A549 (cell line): ENCODE results near the gene KCNB1. TPM values are rescaled to one million over a fixed set of nuclear protein-coding genes. Genes with fewer than 3 reads are reported as not detected.

Experiments used
- ATAC-seq, 2 experiments: fragments of 200-7000 bp in 1 of 2; fragments of >200 bp in 1 of 2; cut with Nextera tagmentation in 1 of 2; cut with Tn5 transposase in 1 of 2; 3 replicates each; pipeline versions ENCODE4 v1.8.0 to v1.9.1; 2018 to 2020; ENCODE audit warnings: mild to moderate bottlenecking in 1 of 2, moderate library complexity in 1 of 2
- CTCF ChIA-PET: fragments of 300-600 bp; sonication (Branson Sonifier 250); formaldehyde crosslinking; extraction: SDS; loops from one replicate; lab custom pipeline; 2021; ENCODE audit warnings: antibody characterized with exemption, inconsistent platforms; lab: Yijun Ruan, JAX
- POLR2A ChIA-PET: fragments of 350-600 bp; formaldehyde crosslinking; extraction: SDS; loops from one replicate; lab custom pipeline; 2021; ENCODE audit warnings: antibody characterized with exemption, inconsistent platforms; lab: Yijun Ruan, JAX
- DNase-seq, 2 experiments: peaks; one replicate each; pipeline versions ENCODE4 v3.0.0 to v3.0.0-alpha.2; 2011 to 2016; ENCODE audit warnings: low read depth in 1 of 2, low spot score in 1 of 2
- FAIRE-seq: peaks from 2 replicates; lab custom pipeline; 2011; peaks lifted over from hg19 to GRCh38; lab: Jason Lieb, UNC
- H3K27ac ChIP-seq, 2 experiments: fragments of >200 bp; sonication (Bioruptor Twin); formaldehyde crosslinking; 3 replicates each; pipeline ENCODE4 v1.5.1; 2016 to 2017
- H3K4me1 ChIP-seq: fragments of >200 bp; sonication (Bioruptor Twin); formaldehyde crosslinking; 3 replicates; pipeline ENCODE4 v1.6.1; 2016
- H3K4me2 ChIP-seq: fragments of >200 bp; sonication (Bioruptor Twin); formaldehyde crosslinking; 3 replicates; pipeline ENCODE4 v1.6.1; 2016
- H3K4me3 ChIP-seq: fragments of >200 bp; sonication (Bioruptor Twin); formaldehyde crosslinking; 3 replicates; pipeline ENCODE4 v1.5.1; 2016
- H3K9me3 ChIP-seq: fragments of >200 bp; sonication (Bioruptor Twin); formaldehyde crosslinking; 3 replicates; pipeline ENCODE4 v1.6.1; 2016
- ATOH8 ChIP-seq: fragments of 250-450 bp; sonication (Bioruptor Pico); IDR thresholded peaks from 2 replicates; pipeline ENCODE4 v1.5.0; 2020; ENCODE audit warnings: low read depth, mild to moderate bottlenecking, moderate library complexity
- BCL3 ChIP-seq: fragments of >200 bp; sonication (Bioruptor Twin); formaldehyde crosslinking; IDR thresholded peaks from 3 replicates; pipeline ENCODE4 v1.6.1; 2016
- CBX2 ChIP-seq: fragments of 200-600 bp; sonication (generic); IDR thresholded peaks from 2 replicates; pipeline ENCODE4 v1.6.1; 2016; ENCODE audit warnings: low read depth, mild to moderate bottlenecking, borderline replicate concordance
- CBX8 ChIP-seq: fragments of 200-600 bp; sonication (generic); IDR thresholded peaks from 2 replicates; pipeline ENCODE4 v1.6.1; 2016
- CHD2 ChIP-seq: fragments of 150-350 bp; IDR thresholded peaks from 2 replicates; pipeline ENCODE4 v1.6.1; 2014; ENCODE audit warnings: low read length; ENCODE audit not compliant: partially characterized antibody
- ESRRA ChIP-seq: fragments of 150-350 bp; IDR thresholded peaks from 2 replicates; pipeline ENCODE4 v1.6.1; 2014; ENCODE audit warnings: mild to moderate bottlenecking, low read length, borderline replicate concordance
- FOSB ChIP-seq: fragments of 250-450 bp; sonication (Bioruptor Pico); IDR thresholded peaks from 2 replicates; pipeline ENCODE4 v1.5.0; 2020; ENCODE audit warnings: mild to moderate bottlenecking, moderate library complexity
- FOXS1 ChIP-seq: fragments of 250-450 bp; sonication (Bioruptor Pico); IDR thresholded peaks from 2 replicates; pipeline ENCODE4 v1.5.0; 2020; ENCODE audit warnings: mild to moderate bottlenecking, moderate library complexity
- HDAC2 ChIP-seq: fragments of 200-600 bp; sonication (generic); IDR thresholded peaks from 2 replicates; pipeline ENCODE4 v1.6.1; 2016
- HMGXB4 ChIP-seq: fragments of 250-450 bp; sonication (Bioruptor Pico); IDR thresholded peaks from 2 replicates; pipeline ENCODE4 v1.5.0; 2021; ENCODE audit warnings: mild to moderate bottlenecking, moderate library complexity, borderline replicate concordance
- MAX ChIP-seq: IDR thresholded peaks from 2 replicates; pipeline ENCODE4 v1.6.1; 2012
- NPAS2 ChIP-seq: fragments of 250-450 bp; sonication (Bioruptor Pico); IDR thresholded peaks from 2 replicates; pipeline ENCODE4 v1.8.0; 2022; ENCODE audit warnings: mild to moderate bottlenecking, moderate library complexity, borderline replicate concordance
- NR3C1 ChIP-seq: fragments of >200 bp; sonication (Bioruptor Twin); formaldehyde crosslinking; IDR thresholded peaks from 3 replicates; pipeline ENCODE4 v1.6.1; 2017
- POLR2A ChIP-seq: IDR thresholded peaks from 2 replicates; pipeline ENCODE4 v1.6.1; 2012; ENCODE audit warnings: mild to moderate bottlenecking, low read length
- RCOR1 ChIP-seq: fragments of 150-350 bp; IDR thresholded peaks from 2 replicates; pipeline ENCODE4 v1.6.1; 2014; ENCODE audit warnings: antibody characterized with exemption, low read length, low read depth
- RFX5 ChIP-seq: fragments of 450-650 bp; IDR thresholded peaks from 2 replicates; pipeline ENCODE4 v1.7.1; 2014; ENCODE audit warnings: antibody characterized with exemption, mild to moderate bottlenecking, moderate library complexity
- USF2 ChIP-seq: fragments of 450-650 bp; IDR thresholded peaks from 2 replicates; pipeline ENCODE4 v1.6.1; 2014; ENCODE audit warnings: antibody characterized with exemption
- ZFP36 ChIP-seq: fragments of 450-650 bp; IDR thresholded peaks from 2 replicates; pipeline ENCODE4 v1.6.1; 2014; ENCODE audit warnings: borderline replicate concordance; ENCODE audit not compliant: partially characterized antibody
- ZNF302 ChIP-seq: fragments of 250-450 bp; sonication (Bioruptor Pico); IDR thresholded peaks from 2 replicates; pipeline ENCODE4 v1.9.0; 2021; ENCODE audit warnings: inconsistent platforms, mild to moderate bottlenecking, moderate library complexity
- WGBS: methylation state at CpG from one replicate; pipeline ENCODE4 v1.1.6; 2017; ENCODE audit errors: missing lambda C conversion rate; 5-methylcytosine and 5-hydroxymethylcytosine counted together
- polyA plus RNA-seq, 4 experiments: library from polyadenylated mRNA; depleted of rRNA in 3 of 4; stranded (reverse); fragments of >200 nt; fragmentation: RNase III in 1 of 4; extraction: RNeasy Plus Mini Kit Qiagen cat#74134 plus additional on column Dnase treatment in 1 of 4; gene quantifications; 2 replicates in 3 of 4; 3 replicates in 1 of 4; pipeline ENCODE4 v1.2.3, GENCODE V29; 2011 to 2017

KCNB1 gene
- polyA plus RNA-seq, 2 of the 4 experiments (the other 2 are of a cell fraction), result 0.12 to 0.28 TPM

- Histone ChIP-seq H3K4me2 (no peak overlapping the region), H3K27ac (no peak overlapping the region), H3K4me3 (no peak overlapping the region), H3K9me3 (no peaks in the 10 kb centered on the region), H3K4me1 (no peaks in the 10 kb centered on the region)
- FAIRE-seq (no peak), ATAC-seq (no peak), DNase-seq (no peak)
- TF ChIP-seq RCOR1, result no peak
- no peak for TF ChIP-seq CBX8
- no peak for TF ChIP-seq ATOH8 (CRISPR knock-in tag)
- TF ChIP-seq HMGXB4 (CRISPR knock-in tag), result no peak
- TF ChIP-seq NPAS2 (CRISPR knock-in tag), result no peak
- TF ChIP-seq NR3C1, result no peak
- no peak for TF ChIP-seq ZNF302 (CRISPR knock-in tag)
- no peak for TF ChIP-seq RFX5
- no peak for TF ChIP-seq BCL3
- no peak for TF ChIP-seq FOXS1 (CRISPR knock-in tag)
- WGBS, result 82% methylated on average over 8 of the region's 8 CpGs
- CTCF ChIA-PET, result interaction anchor here (0.6 to 5.5 kb wide), 4 partner anchors 8 to 70 kb away, joined by 3 to 28 read pairs (median 4); no protein-coding TSS in a partner anchor
- POLR2A ChIA-PET, result no interaction called here
Observed at GRCh38 chr20:49415005-49415667, 67.3 kb downstream of the KCNB1 start.

GRCh38 chr20:49413677-49414076 is 68.8 kb downstream of the KCNB1 start:
- no peak for DNase-seq
- H3K9me3 ChIP-seq, result no peaks in the 10 kb centered on the region
- H3K27ac ChIP-seq, result no peak overlapping the region
- TF ChIP-seq POLR2A (no peak), ZFP36 (no peak), ATOH8 (CRISPR knock-in tag) (no peak), CHD2 (no peak), ESRRA (no peak), CBX2 (no peak), USF2 (no peak), FOSB (CRISPR knock-in tag) (no peak), HDAC2 (no peak), RCOR1 (no peak), MAX (no peak)
- TF ChIP-seq, all 56 proteins: peak for 0
- ChIA-PET POLR2A (no interaction called here), CTCF (interaction anchor here (0.6 to 5.5 kb wide), 4 partner anchors 24 to 548 kb away, joined by 3 to 28 read pairs (median 4); no protein-coding TSS in a partner anchor)
- WGBS, result 66% methylated on average over 4 of the region's 4 CpGs
- FAIRE-seq, result no peak
- H3K4me1 ChIP-seq, result no peaks in the 10 kb centered on the region
- no peak for ATAC-seq
- no peak overlapping the region for H3K4me2 ChIP-seq
- no peak overlapping the region for H3K4me3 ChIP-seq
